ENCODE results near the gene BICRA. TPM values are rescaled to one million over a fixed set of nuclear protein-coding genes. Genes with fewer than 3 reads are reported as not detected.
A peak's percentile ranks its signal among the peaks of the same experiment; 100 is the strongest.

Gene BICRA
- total and polyA plus RNA-seq, 9 of the 15 experiments (the other 6 are each of a cell fraction or from before 2014, with no cell fraction given), result 0.01 to 8.8 (median 1.2) TPM

GRCh38 chr19:47704656-47705055, 95.7 kb downstream of the BICRA start:
- peaks cover 16% of the 10 kb centered on the region; the same call in 2 of the 3 replicates for H3K36me3 ChIP-seq (ENCODE audit: control insufficient read depth, insufficient read depth, low read length)
- peaks cover 0 to 5% of the 10 kb centered on the region in 2 experiments; a peak in 2 of 5 replicates for H3K4me1 ChIP-seq (replicated peaks in 1 of 2; ENCODE audit: control insufficient read depth in 2 of 2, insufficient read depth in 2 of 2, low read length in 2 of 2)
- CTCF ChIA-PET (ENCODE audit: low intra/inter-chr PET ratio), result no interaction called here
- no peak overlapping the region for H3K9ac ChIP-seq (ENCODE audit: insufficient read depth in 1 of 2, low read depth in 2 of 2, low read length in 2 of 2)
- no peaks in the 10 kb centered on the region for H4K20me1 ChIP-seq (replicated peaks; ENCODE audit: control insufficient read depth, insufficient read depth, low read length)
- no peak overlapping the region for H3K4me2 ChIP-seq (ENCODE audit: insufficient read depth, low read length)
- FAIRE-seq (no peak), DNase-seq (ENCODE audit: extremely low read depth in 1 of 4, low spot score in 3 of 4) (no peak), ATAC-seq (no peak)
- intact Hi-C loops (cut with micrococcal nuclease), result no loop called here
- 64% methylated on average over 3 of the region's 3 CpGs for WGBS (ENCODE audit: insufficient coverage, low coverage, missing lambda C conversion rate)
- BruUV-seq (replicated peaks), result no TSS peak
- no peak overlapping the region for H3K4me3 ChIP-seq
- no peaks in the 10 kb centered on the region for H3K9me3 ChIP-seq (replicated peaks; ENCODE audit: control insufficient read depth, insufficient read depth, low read depth, low read length)
- H3K27ac ChIP-seq (ENCODE audit: extremely low read depth, low read depth, low read length), result no peak overlapping the region
- H3K79me2 ChIP-seq (ENCODE audit: control insufficient read depth, insufficient read depth, low read length), result no peaks in the 10 kb centered on the region
- POLR2A ChIA-PET, result interaction anchor here (0.9 kb wide), 1 partner anchor 17 kb away, joined by 3 read pairs; no protein-coding TSS in a partner anchor
- H3K9me1 ChIP-seq (ENCODE audit: control insufficient read depth, insufficient read depth, low read length), result no peaks in the 10 kb centered on the region
- no peak overlapping the region for H2AFZ ChIP-seq (ENCODE audit: low read depth, low read length)
- no peak for TF ChIP-seq ZNF407 (IDR thresholded peaks at IDR 0.05; ENCODE audit: low read depth)
- TF ChIP-seq ZNF12 (CRISPR knock-in tag; IDR thresholded peaks at IDR 0.05), result peak; percentile 98
- in situ Hi-C loops (cut with MboI), result loop anchor here (5.0 kb wide), 1 partner anchor 407 kb away; no protein-coding TSS in a partner anchor
- no peaks in the 10 kb centered on the region for H3K27me3 ChIP-seq (ENCODE audit: control insufficient read depth in 2 of 2, insufficient read depth in 2 of 2, low read length in 2 of 2)

Data from K562 (cell line).